H1 (cell line): ENCODE measurements around the gene KLHL30. TPM values are rescaled to one million over a fixed set of nuclear protein-coding genes. Genes with fewer than 3 reads are reported as not detected.
A peak's percentile ranks its signal among the peaks of the same experiment; 100 is the strongest.

Experiments
- CTCF ChIA-PET: fragments of 300-600 bp; sonication (Branson Sonifier 250); formaldehyde crosslinking; loops from one replicate; lab custom pipeline; 2021; ENCODE audit not compliant: partially characterized antibody; lab: Charles Lee
- POLR2A ChIA-PET: fragments of 300-600 bp; sonication (Branson Sonifier 250); formaldehyde crosslinking; loops from one replicate; lab custom pipeline; 2021; ENCODE audit warnings: inconsistent platforms; ENCODE audit not compliant: partially characterized antibody; lab: Charles Lee
- DNase-seq, 2 experiments: peaks; one replicate each; pipeline versions ENCODE4 v3.0.0 to v3.0.0-alpha.2; 2010 to 2022; ENCODE audit warnings: low spot score in 2 of 2, low read depth in 1 of 2, mixed read lengths in 1 of 2
- FAIRE-seq: peaks from 2 replicates; lab custom pipeline; 2011; peaks lifted over from hg19 to GRCh38; lab: Jason Lieb, UNC
- H2AFZ ChIP-seq: 2 replicates; pipeline ENCODE4 v1.8.1; 2012; ENCODE audit warnings: low read length, inconsistent platforms
- H2AK5ac ChIP-seq: 2 replicates; pipeline ENCODE4 v1.6.1; 2013; ENCODE audit warnings: low read depth, low read length
- H2BK120ac ChIP-seq: replicated peaks from 2 replicates; pipeline ENCODE3; 2013; ENCODE audit warnings: low read depth, low read length, inconsistent platforms
- H2BK12ac ChIP-seq: 2 replicates; pipeline ENCODE4 v1.6.1; 2013; ENCODE audit warnings: low read depth, low read length
- H2BK15ac ChIP-seq: 2 replicates; pipeline ENCODE4 v1.6.1; 2013; ENCODE audit warnings: low read length
- H2BK20ac ChIP-seq: 2 replicates; pipeline ENCODE4 v1.6.1; 2013; ENCODE audit warnings: low read length
- H2BK5ac ChIP-seq: 2 replicates; pipeline ENCODE4 v1.6.1; 2013; ENCODE audit warnings: low read depth, low read length
- H3K14ac ChIP-seq: 2 replicates; pipeline ENCODE4 v1.6.1; 2013; ENCODE audit warnings: inconsistent platforms; ENCODE audit not compliant: insufficient read length
- H3K18ac ChIP-seq: 2 replicates; pipeline ENCODE4 v1.6.1; 2013; ENCODE audit warnings: low read length; ENCODE audit errors: extremely low read depth
- H3K23ac ChIP-seq: 2 replicates; pipeline ENCODE4 v1.6.1; 2013; ENCODE audit warnings: inconsistent platforms; ENCODE audit not compliant: insufficient read length
- H3K23me2 ChIP-seq: 2 replicates; pipeline ENCODE4 v1.6.1; 2013; ENCODE audit warnings: low read depth, low read length
- H3K27ac ChIP-seq: 2 replicates; pipeline ENCODE4 v1.6.1; 2011; ENCODE audit warnings: low read depth, low read length, inconsistent platforms
- H3K27me3 ChIP-seq, 4 experiments: replicated peaks in 1 of 4; 1 replicate in 1 of 4; 2 replicates in 3 of 4; pipeline versions ENCODE4 v1.6.1 to v1.8.1; 2011 to 2013; ENCODE audit warnings: low read length in 3 of 4, mild to moderate bottlenecking in 3 of 4, inconsistent platforms in 2 of 4, mixed read lengths in 2 of 4, moderate library complexity in 1 of 4; ENCODE audit not compliant: control insufficient read depth in 3 of 4, insufficient read depth in 3 of 4; ENCODE audit errors: extremely low read depth in 1 of 4
- H3K36me3 ChIP-seq, 4 experiments: 2 replicates each; pipeline versions ENCODE4 v1.6.1 to v1.8.1; 2011 to 2013; ENCODE audit warnings: mild to moderate bottlenecking in 4 of 4, low read length in 3 of 4, moderate library complexity in 2 of 4, control low read depth in 1 of 4, inconsistent platforms in 1 of 4; ENCODE audit not compliant: insufficient read depth in 4 of 4, control insufficient read depth in 2 of 4
- H3K4ac ChIP-seq: replicated peaks from 2 replicates; pipeline ENCODE3; 2013; ENCODE audit warnings: low read length, low read depth, mixed read lengths, inconsistent platforms; ENCODE audit not compliant: insufficient read length
- H3K4me1 ChIP-seq, 4 experiments: replicated peaks in 1 of 4; 1 replicate in 1 of 4; 2 replicates in 3 of 4; pipeline versions ENCODE4 v1.6.1 to v1.8.1; 2011 to 2013; ENCODE audit warnings: low read length in 3 of 4, inconsistent platforms in 2 of 4, mixed read lengths in 1 of 4; ENCODE audit not compliant: insufficient read depth in 4 of 4, control insufficient read depth in 3 of 4
- H3K4me2 ChIP-seq, 2 experiments: 2 replicates each; pipeline versions ENCODE4 v1.6.1 to v1.8.1; 2011 to 2013; ENCODE audit warnings: low read depth in 2 of 2, low read length in 2 of 2, control low read depth in 1 of 2, inconsistent platforms in 1 of 2, mild to moderate bottlenecking in 1 of 2; ENCODE audit not compliant: insufficient read depth in 1 of 2
- H3K4me3 ChIP-seq, 4 experiments: fragments of 200-600, 300-600 bp in 1 of 4; sonication (generic), shearing (Covaris generic), sonication (Bioruptor Twin) in 1 of 4; 2 replicates each; pipeline versions ENCODE4 v1.5.1 to v1.8.1; 2011 to 2016; ENCODE audit warnings: low read length in 4 of 4, low read depth in 3 of 4, control low read depth in 2 of 4, inconsistent platforms in 2 of 4, mild to moderate bottlenecking in 2 of 4, mixed read lengths in 1 of 4, moderate library complexity in 1 of 4; ENCODE audit not compliant: insufficient read depth in 2 of 4; ENCODE audit errors: extremely low read depth in 1 of 4
- H3K56ac ChIP-seq: replicated peaks from 2 replicates; pipeline ENCODE3; 2013; ENCODE audit warnings: low read depth, mild to moderate bottlenecking, mixed read lengths, low read length, inconsistent platforms; ENCODE audit not compliant: insufficient read length
- H3K79me1 ChIP-seq: 2 replicates; pipeline ENCODE4 v1.6.1; 2013; ENCODE audit warnings: low read depth, low read length, control low read depth
- H3K79me2 ChIP-seq, 2 experiments: 2 replicates each; pipeline versions ENCODE4 v1.6.1 to v1.8.1; 2012 to 2013; ENCODE audit warnings: low read length in 2 of 2, mild to moderate bottlenecking in 2 of 2, inconsistent platforms in 1 of 2; ENCODE audit not compliant: insufficient read depth in 2 of 2, control insufficient read depth in 1 of 2
- H3K9ac ChIP-seq, 4 experiments: replicated peaks in 1 of 4; 1 replicate in 1 of 4; 2 replicates in 3 of 4; pipeline versions ENCODE4 v1.6.1 to v1.8.1; 2011 to 2013; ENCODE audit warnings: low read depth in 3 of 4, low read length in 3 of 4, control low read depth in 2 of 4, mild to moderate bottlenecking in 2 of 4, moderate library complexity in 2 of 4, inconsistent platforms in 1 of 4; ENCODE audit errors: extremely low read depth in 1 of 4
- H3K9me3 ChIP-seq, 2 experiments: 2 replicates each; pipeline versions ENCODE4 v1.6.1 to v1.8.1; 2012 to 2013; ENCODE audit warnings: mild to moderate bottlenecking in 2 of 2, moderate library complexity in 2 of 2, control low read depth in 1 of 2, inconsistent platforms in 1 of 2, low read depth in 1 of 2, low read length in 1 of 2, mixed read lengths in 1 of 2; ENCODE audit not compliant: insufficient read depth in 2 of 2
- H4K20me1 ChIP-seq, 2 experiments: replicated peaks in 1 of 2; 2 replicates each; pipeline versions ENCODE3 to v1.8.1; 2011 to 2013; ENCODE audit warnings: inconsistent platforms in 2 of 2, low read length in 2 of 2, mild to moderate bottlenecking in 1 of 2; ENCODE audit not compliant: insufficient read depth in 2 of 2, control insufficient read depth in 1 of 2
- H4K5ac ChIP-seq: 2 replicates; pipeline ENCODE4 v1.6.1; 2013; ENCODE audit warnings: low read length, low read depth, mixed read lengths, inconsistent platforms; ENCODE audit not compliant: insufficient read length
- H4K8ac ChIP-seq: 2 replicates; pipeline ENCODE4 v1.8.0; 2013; ENCODE audit warnings: mild to moderate bottlenecking, moderate library complexity, low read length, inconsistent platforms; ENCODE audit not compliant: insufficient read depth; ENCODE audit errors: extremely low read depth
- H4K91ac ChIP-seq: replicated peaks from 2 replicates; pipeline ENCODE3; 2013; ENCODE audit warnings: low read length, mixed read lengths, inconsistent platforms; ENCODE audit not compliant: insufficient read length
- HDAC6 ChIP-seq: IDR thresholded peaks from one replicate; pipeline ENCODE4 v1.7.1; 2012; ENCODE audit warnings: low read depth, mild to moderate bottlenecking, inconsistent platforms, low read length, moderate library complexity
- WGBS, 2 experiments: shearing (Covaris generic) in 1 of 2; methylation state at CpG; one replicate each; pipeline versions ENCODE4 v1.1.6 to v1.1.7; 2013 to 2015; ENCODE audit warnings: low lambda C conversion rate in 2 of 2, mixed read lengths in 2 of 2, inconsistent platforms in 1 of 2, low coverage in 1 of 2, missing lambda C conversion rate in 1 of 2; ENCODE audit not compliant: insufficient replicate concordance in 2 of 2, insufficient coverage in 1 of 2, insufficient read length in 1 of 2; ENCODE audit errors: extremely low coverage in 1 of 2, missing lambda C conversion rate in 1 of 2; 5-methylcytosine and 5-hydroxymethylcytosine counted together
- polyA plus RNA-seq, 7 experiments: library from polyadenylated mRNA; depleted of rRNA in 3 of 7; stranded (reverse) in 5 of 7; unstranded in 2 of 7; fragments of >200 nt in 5 of 7; fragments of 200-250 nt in 2 of 7; gene quantifications; 1 replicate in 5 of 7; 2 replicates in 1 of 7; 4 replicates in 1 of 7; pipeline versions ENCODE4 v1.2.1 to v1.2.3, GENCODE V29; 2011 to 2013; ENCODE audit warnings: missing spikeins in 2 of 7, mixed read lengths in 2 of 7
- total RNA-seq: library from RNA; stranded (reverse); fragmentation: NEBNext Ultra II Directional; extraction: Animal tissue kit (Norgen Biotek cat#: 25700); gene quantifications from 2 replicates; pipeline ENCODE4 v1.2.1, GENCODE V29; 2021

KLHL30 gene
- total and polyA plus RNA-seq, 2 of the 8 experiments (the other 6 are each of a cell fraction or from before 2014, with no cell fraction given) = not detected

- Histone ChIP-seq H2AK5ac (0 out of 2 replicates have a peak overlapping the region, but pooled peaks have one; percentile 4), H3K27me3 (no peaks in the 10 kb centered on the region), H3K23ac (no peak overlapping the region), H3K79me2 (no peaks in the 10 kb centered on the region), H3K36me3 (peaks cover 0 to 15% (median 6%) of the 10 kb centered on the region in 4 experiments; a peak in 5 of 8 replicates), H2BK120ac (no peak overlapping the region), H3K18ac (peak overlapping the region; percentile 95), H3K79me1 (0 out of 2 replicates have a peak, but pooled peaks cover 2% of the 10 kb centered on the region), H3K9ac (peak overlapping the region in 1 of 4 experiments; percentile 12; a peak in 2 of 7 replicates), H3K4me3 (no peak overlapping the region), H4K20me1 (peaks cover 2 to 4% of the 10 kb centered on the region in 2 experiments), H4K8ac (0 out of 2 replicates have a peak overlapping the region, but pooled peaks have one; percentile 19), H3K4me1 (peaks cover 0 to 18% (median 13%) of the 10 kb centered on the region in 4 experiments; a peak in 6 of 7 replicates), H2BK12ac (0 out of 2 replicates have a peak overlapping the region, but pooled peaks have one; percentile 27), H3K27ac (peak overlapping the region; percentile 30; the same call in 1 of the 2 replicates), H3K4me2 (peak overlapping the region; percentile 21 to 22; a peak in 2 of 4 replicates), H4K5ac (no peak overlapping the region), H3K9me3 (no peaks in the 10 kb centered on the region), H3K14ac (no peak overlapping the region), H2BK5ac (peak overlapping the region; percentile 52; the same call in 1 of the 2 replicates), H2BK20ac (no peak overlapping the region), H2BK15ac (0 out of 2 replicates have a peak overlapping the region, but pooled peaks have one; percentile 16), H3K4ac (peak overlapping the region; percentile 75), H4K91ac (peak overlapping the region; percentile 69), H2AFZ (no peak overlapping the region), H3K56ac (peak overlapping the region; percentile 56), H3K23me2 (no peaks in the 10 kb centered on the region)
- DNase-seq = peak in 1 of 2 experiments; percentile 65
- FAIRE-seq = peak; percentile 72
- 72% methylated on average over 22 of the region's 22 CpGs; no CpG with 5 or more reads in 1 of the 2 experiments for WGBS, 2 experiments
- CTCF ChIA-PET = no interaction called here
- POLR2A ChIA-PET = interaction anchor here (0.9 to 2.0 kb wide), 4 partner anchors 12 to 143 kb away, joined by 3 to 7 read pairs (median 3); no protein-coding TSS in a partner anchor
- no peak for TF ChIP-seq HDAC6
Observed at GRCh38 chr2:238096311-238097011, 42.0 kb upstream of the KLHL30 start.
